ENCODE measurements around the gene KCNAB2. TPM values are rescaled to one million over a fixed set of nuclear protein-coding genes. Genes with fewer than 3 reads are reported as not detected.
"Not testable (repeated sequence)": the region's sequence is repeated elsewhere in the genome, so short reads cannot be mapped to it uniquely, and the experiment has no call there.

Gene KCNAB2
- total RNA-seq, 3 donors from 2014 or later, result 6.9 to 19.8 (median 9.8) TPM

- no peak overlapping the region for H3K27ac ChIP-seq
- TF ChIP-seq POLR2AphosphoS5 (IDR thresholded peaks at IDR 0.05) (no peak), POLR2A (IDR thresholded peaks at IDR 0.05) (no peak), CTCF (IDR thresholded peaks at IDR 0.05) (no peak)
- no peaks in the 10 kb centered on the region for H3K9me3 ChIP-seq
- H3K27me3 ChIP-seq, result no peaks in the 10 kb centered on the region
- H3K4me1 ChIP-seq, result peaks cover 3 to 8% of the 10 kb centered on the region in 2 donors
- intact Hi-C loops (cut with DNase I; ENCODE audit: low total_unique reads), result no loop called here
- no peaks in the 10 kb centered on the region for H3K36me3 ChIP-seq
- no peak overlapping the region for H3K4me3 ChIP-seq
- no peak for DNase-seq (ENCODE audit: low spot score in 2 of 2)
Observed at GRCh38 chr1:6057170-6057845, 11.6 kb downstream of the KCNAB2 start.

- TF ChIP-seq CTCF (IDR thresholded peaks at IDR 0.05) (no peak), POLR2AphosphoS5 (IDR thresholded peaks at IDR 0.05) (no peak), POLR2A (IDR thresholded peaks at IDR 0.05) (no peak)
- no peak overlapping the region for H3K27ac ChIP-seq
- H3K27me3 ChIP-seq, result no peaks in the 10 kb centered on the region
- H3K4me1 ChIP-seq, result peaks cover 3 to 8% of the 10 kb centered on the region in 2 donors
- H3K9me3 ChIP-seq, result no peaks in the 10 kb centered on the region
- no peaks in the 10 kb centered on the region for H3K36me3 ChIP-seq
- intact Hi-C loops (cut with DNase I; ENCODE audit: low total_unique reads), result no loop called here
- H3K4me3 ChIP-seq, result no peak overlapping the region
- no peak for DNase-seq (ENCODE audit: low spot score in 2 of 2)
Observed at GRCh38 chr1:6059866-6060265, 14.2 kb downstream of the KCNAB2 start.

- TF ChIP-seq POLR2A (IDR thresholded peaks at IDR 0.05) (no peak), POLR2AphosphoS5 (IDR thresholded peaks at IDR 0.05) (no peak), CTCF (IDR thresholded peaks at IDR 0.05) (no peak)
- intact Hi-C loops (cut with DNase I; ENCODE audit: low total_unique reads), result no loop called here
Observed at GRCh38 chr1:6062670-6063069, 17.0 kb downstream of the KCNAB2 start.

GRCh38 chr1:6063532-6064053, 17.9 kb downstream of the KCNAB2 start:
- H3K9me3 ChIP-seq; DNase-seq (ENCODE audit: low spot score in 2 of 2); H3K4me1 ChIP-seq; H3K4me3 ChIP-seq; H3K36me3 ChIP-seq; H3K27ac ChIP-seq; H3K27me3 ChIP-seq; intact Hi-C loops (cut with DNase I; ENCODE audit: low total_unique reads): not testable (repeated sequence)

More at GRCh38 chr1:6062670-6063069, 17.0 kb downstream of the KCNAB2 start:
- H3K27me3 ChIP-seq, result no peaks in the 10 kb centered on the region
- H3K9me3 ChIP-seq, result no peaks in the 10 kb centered on the region
- no peak overlapping the region for H3K27ac ChIP-seq
- no peaks in the 10 kb centered on the region for H3K36me3 ChIP-seq
- no peak for DNase-seq (ENCODE audit: low spot score in 2 of 2)
- peaks cover 3 to 8% of the 10 kb centered on the region in 2 donors for H3K4me1 ChIP-seq
- no peak overlapping the region for H3K4me3 ChIP-seq

- no peak overlapping the region for H3K4me3 ChIP-seq
- intact Hi-C loops (cut with DNase I; ENCODE audit: low total_unique reads), result no loop called here
- DNase-seq (ENCODE audit: low spot score in 2 of 2), result no peak
- H3K4me1 ChIP-seq, result no peaks in the 10 kb centered on the region
- no peaks in the 10 kb centered on the region for H3K27me3 ChIP-seq
- no peak for TF ChIP-seq POLR2AphosphoS5 (IDR thresholded peaks at IDR 0.05)
- H3K9me3 ChIP-seq, result no peaks in the 10 kb centered on the region
- H3K36me3 ChIP-seq, result no peaks in the 10 kb centered on the region
- no peak overlapping the region for H3K27ac ChIP-seq
Observed at GRCh38 chr1:6065093-6065858, 19.6 kb downstream of the KCNAB2 start.

GRCh38 chr1:6066680-6067079, 21.0 kb downstream of the KCNAB2 start:
- H3K4me1 ChIP-seq, result no peaks in the 10 kb centered on the region
- no peak for DNase-seq (ENCODE audit: low spot score in 2 of 2)
- no peaks in the 10 kb centered on the region for H3K36me3 ChIP-seq
- H3K27ac ChIP-seq, result no peak overlapping the region
- H3K9me3 ChIP-seq, result no peaks in the 10 kb centered on the region
- intact Hi-C loops (cut with DNase I; ENCODE audit: low total_unique reads), result no loop called here
- TF ChIP-seq POLR2A (IDR thresholded peaks at IDR 0.05) (no peak), POLR2AphosphoS5 (IDR thresholded peaks at IDR 0.05) (no peak), CTCF (IDR thresholded peaks at IDR 0.05) (no peak)
- no peaks in the 10 kb centered on the region for H3K27me3 ChIP-seq
- no peak overlapping the region for H3K4me3 ChIP-seq

Data from breast epithelium (tissue), 4 donors.